Measurements from ENCODE around the gene TUBB1.
A peak's percentile ranks its signal among the peaks of the same experiment; 100 is the strongest.

Gene TUBB1

GRCh38 chr20:59044796-59045195, 25.6 kb downstream of the TUBB1 start:
- DNase-seq = no peak

DNA sequence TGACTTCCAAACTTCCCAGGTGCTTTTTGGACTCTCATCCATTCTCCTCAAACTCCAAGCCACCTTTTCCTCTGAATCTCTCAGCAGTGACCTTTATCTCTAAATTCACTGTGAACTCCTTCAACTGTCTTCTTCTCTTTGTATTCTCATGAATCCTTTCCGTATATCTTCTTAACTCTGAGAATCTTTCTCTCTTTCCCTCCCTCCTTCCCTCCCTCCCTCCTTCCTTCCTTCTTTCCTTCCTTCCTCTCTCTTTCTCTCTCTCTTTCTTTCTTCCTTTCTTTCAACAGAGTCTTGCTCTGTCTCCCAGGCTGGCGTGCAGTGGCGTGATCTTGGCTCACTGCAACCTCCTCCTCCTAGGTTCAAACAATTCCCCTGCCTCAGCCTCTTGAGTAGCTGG, 27.6 kb downstream of the TUBB1 start:
- DNase-seq = no peak

GRCh38 chr20:59047938-59048680, 28.9 kb downstream of the TUBB1 start:
- no peak for DNase-seq

DNA sequence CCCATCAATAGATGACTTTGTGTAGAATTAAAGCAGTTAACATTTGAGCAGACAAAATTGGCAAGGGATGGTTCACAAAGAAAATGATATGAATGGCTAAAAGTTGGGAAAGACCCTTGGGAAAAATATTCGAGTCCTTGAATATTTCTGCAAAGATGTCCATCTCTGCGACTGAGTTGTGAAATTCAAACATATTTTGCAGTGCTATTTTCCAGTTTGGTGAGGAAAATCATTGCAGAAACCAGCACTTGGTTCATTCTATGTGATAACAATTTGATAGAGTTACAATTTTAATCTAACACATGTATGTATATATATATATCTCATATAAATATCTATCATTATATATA, 29.4 kb downstream of the TUBB1 start:
- no peak for DNase-seq

GRCh38 chr20:59050437-59050836, 31.2 kb downstream of the TUBB1 start:
- no peak for DNase-seq

GRCh38 chr20:59051666-59052185, 32.5 kb downstream of the TUBB1 start:
- no peak for DNase-seq

- no peak for DNase-seq
These were observed 36.1 kb downstream of the TUBB1 start for GRCh38 chr20:59055302-59055701.

GRCh38 chr20:59062081-59062480, 42.9 kb downstream of the TUBB1 start:
- peak; percentile 38 for DNase-seq

DNA sequence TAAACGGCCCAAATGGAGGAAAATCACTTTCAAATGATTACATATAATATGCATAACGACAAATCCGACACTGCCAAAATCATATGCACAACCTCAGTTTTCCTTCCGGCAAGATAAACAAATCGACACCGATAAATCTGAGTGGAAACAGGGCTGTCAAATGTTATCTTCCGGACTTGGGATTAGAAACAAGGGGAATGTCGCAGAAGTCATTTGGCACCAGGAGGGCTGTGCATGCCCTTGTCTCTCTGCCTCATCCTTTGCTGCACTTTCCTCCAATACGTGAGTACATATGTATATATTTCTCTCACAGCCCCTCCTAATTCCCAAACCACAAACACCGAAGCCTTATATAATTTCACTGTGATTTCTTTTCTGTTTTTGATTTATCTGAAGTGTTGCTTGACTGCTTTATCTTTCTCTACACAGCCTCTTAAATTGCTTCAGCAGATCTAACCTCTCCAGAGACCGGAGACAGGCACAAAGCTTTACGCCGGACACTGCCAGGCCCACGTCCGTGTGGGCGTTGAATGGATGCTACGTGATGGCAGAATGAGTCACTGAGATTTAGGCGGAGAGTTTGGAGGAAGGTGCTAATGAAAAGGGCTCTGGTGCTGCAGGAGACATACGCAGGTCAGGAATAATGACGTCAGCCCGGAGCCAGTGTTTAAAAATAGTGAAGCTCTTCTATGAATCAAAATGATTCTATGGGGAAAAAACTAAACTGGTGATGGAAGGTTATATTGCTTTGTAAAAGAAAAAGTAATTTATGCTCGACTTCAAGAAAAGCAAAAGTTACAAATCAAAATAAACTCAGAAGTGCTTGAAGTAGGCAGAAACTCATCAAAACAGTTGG, 44.4 kb downstream of the TUBB1 start:
- DNase-seq = peak; percentile 61

DNA sequence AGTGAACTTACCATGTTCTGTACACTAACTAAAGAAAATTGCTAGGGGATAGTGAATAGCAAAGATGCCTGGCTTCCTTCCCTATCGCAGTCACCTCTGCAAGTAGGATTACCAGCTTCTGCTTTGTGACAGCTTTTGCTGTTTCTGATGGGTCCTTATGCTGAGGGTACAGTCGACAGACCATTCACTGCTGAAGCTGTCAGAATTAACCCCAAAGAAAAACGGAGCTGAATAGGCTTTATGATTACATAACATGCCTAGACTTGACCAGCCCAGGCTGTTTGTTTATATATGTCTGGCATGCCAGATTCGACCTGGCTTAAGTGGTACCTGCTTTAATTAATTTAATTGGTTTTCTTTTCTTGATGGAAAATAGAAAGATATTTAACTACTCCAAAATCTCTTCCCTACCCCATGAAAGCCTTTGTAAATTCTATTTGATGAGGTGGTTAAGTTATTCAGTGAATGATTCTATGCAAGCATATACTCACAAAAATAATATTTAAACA, 45.0 kb downstream of the TUBB1 start:
- peak; percentile 88 for DNase-seq

DNA sequence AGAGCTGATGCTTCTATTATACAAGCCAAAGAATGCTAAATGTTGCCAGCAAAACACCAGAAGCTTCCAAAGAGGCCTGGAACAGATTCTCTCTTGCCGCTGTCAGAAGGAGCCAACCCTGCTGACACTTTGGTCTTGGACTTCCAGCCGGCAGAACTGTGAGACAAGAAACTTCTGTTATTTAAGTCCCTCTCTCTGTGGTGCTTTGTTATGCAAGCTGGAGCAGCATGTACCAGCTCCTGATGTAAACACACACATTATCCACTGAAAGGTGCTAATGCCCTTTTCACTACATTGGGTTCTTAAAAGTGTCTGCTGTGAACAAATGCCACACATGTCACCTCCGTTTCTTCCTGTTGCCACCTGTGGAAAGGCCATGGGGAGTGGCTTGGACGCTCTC, 49.3 kb downstream of the TUBB1 start:
- DNase-seq = no peak

DNA sequence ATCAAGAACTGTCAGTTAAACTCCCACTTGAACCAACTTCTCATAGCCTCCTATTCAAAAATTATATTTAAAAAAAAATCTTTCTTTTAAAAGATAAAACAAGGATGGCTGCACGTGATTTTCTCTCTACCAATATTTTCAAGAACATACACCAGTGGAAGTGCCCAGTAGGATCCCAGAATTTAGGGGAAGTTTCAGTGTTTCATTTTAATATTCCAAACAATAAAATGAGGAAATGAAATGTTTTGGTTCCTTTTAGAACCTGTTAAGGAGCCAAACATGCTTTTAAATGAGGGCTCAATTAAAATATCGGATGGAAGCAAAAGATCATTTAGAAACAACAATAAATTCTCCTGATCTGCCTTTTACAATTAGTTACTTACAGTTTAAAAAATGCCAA, 49.8 kb downstream of the TUBB1 start:
- DNase-seq = no peak

- no peak for DNase-seq
These were observed 52.0 kb downstream of the TUBB1 start for GRCh38 chr20:59071216-59071615.

- no peak for DNase-seq
These were observed 54.4 kb downstream of the TUBB1 start for GRCh38 chr20:59073582-59073981.

- DNase-seq = no peak
These were observed 55.2 kb downstream of the TUBB1 start for GRCh38 chr20:59074456-59074855.

GRCh38 chr20:59075934-59076508, 56.8 kb downstream of the TUBB1 start:
- no peak for DNase-seq

All from NCI-H748 treated with DMSO at 0.1 percent for 48 hours (cell line).